Glutamatergic neuron (in vitro differentiated cells): ENCODE data around the gene VEGFA. TPM values are rescaled to one million over a fixed set of nuclear protein-coding genes. Genes with fewer than 3 reads are reported as not detected.

Experiments used
- DNase-seq: peaks from one replicate; pipeline ENCODE4 v3.0.0; 2022
- H3K27ac Mint-ChIP-seq: one replicate; pipeline ENCODE4 v1.8.0; 2020; ENCODE audit warnings: mild to moderate bottlenecking, mixed read lengths, inconsistent platforms; ENCODE audit not compliant: unreplicated experiment
- H3K27me3 Mint-ChIP-seq: one replicate; pipeline ENCODE4 v1.8.0; 2020; ENCODE audit warnings: mild to moderate bottlenecking, moderate library complexity, mixed read lengths, inconsistent platforms; ENCODE audit not compliant: unreplicated experiment
- H3K36me3 Mint-ChIP-seq: one replicate; pipeline ENCODE4 v1.8.0; 2020; ENCODE audit warnings: mild to moderate bottlenecking, mixed read lengths, inconsistent platforms; ENCODE audit not compliant: unreplicated experiment
- H3K4me1 Mint-ChIP-seq: one replicate; pipeline ENCODE4 v1.8.0; 2020; ENCODE audit warnings: mild to moderate bottlenecking, low read depth, mixed read lengths, inconsistent platforms; ENCODE audit not compliant: unreplicated experiment
- H3K4me3 Mint-ChIP-seq: one replicate; pipeline ENCODE4 v1.8.0; 2020; ENCODE audit warnings: mild to moderate bottlenecking, mixed read lengths, inconsistent platforms; ENCODE audit not compliant: unreplicated experiment
- H3K9me3 Mint-ChIP-seq: one replicate; pipeline ENCODE4 v1.8.0; 2020; ENCODE audit warnings: mild to moderate bottlenecking, moderate library complexity, mixed read lengths, inconsistent platforms; ENCODE audit not compliant: unreplicated experiment
- CTCF ChIP-seq: fragments of 200-600 bp; sonication (generic); IDR thresholded peaks from one replicate; pipeline ENCODE4 v1.5.0; 2021; ENCODE audit not compliant: partially characterized antibody, unreplicated experiment
- total RNA-seq: library from RNA; stranded (reverse); fragmentation: NEBNext Ultra II Directional; extraction: Animal tissue kit (Norgen Biotek cat#: 25700); gene quantifications from one replicate; pipeline ENCODE4 v1.2.1, GENCODE V29; 2021; ENCODE audit not compliant: unreplicated experiment

Gene VEGFA
- total RNA-seq, 1 donor from 2014 or later, result 21.6 TPM

- H3K36me3 Mint-ChIP-seq, result no peaks in the 10 kb centered on the region
- H3K9me3 Mint-ChIP-seq, result peaks cover 6% of the 10 kb centered on the region
- TF ChIP-seq CTCF, result no peak
- peaks cover 9% of the 10 kb centered on the region for H3K4me1 Mint-ChIP-seq
- DNase-seq, result peak; percentile 51
- H3K27me3 Mint-ChIP-seq, result peaks cover 17% of the 10 kb centered on the region
- H3K4me3 Mint-ChIP-seq, result peak overlapping the region; percentile 88
- peak overlapping the region; percentile 72 for H3K27ac Mint-ChIP-seq
These were observed 2.1 kb downstream of the VEGFA start for GRCh38 chr6:43771858-43772680.

- DNase-seq, result no peak
- peak overlapping the region; percentile 88 for H3K4me3 Mint-ChIP-seq
- peaks cover 19% of the 10 kb centered on the region for H3K27me3 Mint-ChIP-seq
- TF ChIP-seq CTCF, result no peak
- peak overlapping the region; percentile 72 for H3K27ac Mint-ChIP-seq
- H3K9me3 Mint-ChIP-seq, result peaks cover 6% of the 10 kb centered on the region
- H3K36me3 Mint-ChIP-seq, result no peaks in the 10 kb centered on the region
- peaks cover 9% of the 10 kb centered on the region for H3K4me1 Mint-ChIP-seq
These were observed 2.7 kb downstream of the VEGFA start for GRCh38 chr6:43772681-43773049.

GRCh38 chr6:43773050-43773979, 3.3 kb downstream of the VEGFA start:
- DNase-seq, result no peak
- peak overlapping the region; percentile 88 for H3K4me3 Mint-ChIP-seq
- H3K36me3 Mint-ChIP-seq, result no peaks in the 10 kb centered on the region
- no peak overlapping the region for H3K27ac Mint-ChIP-seq
- peaks cover 9% of the 10 kb centered on the region for H3K4me1 Mint-ChIP-seq
- H3K27me3 Mint-ChIP-seq, result peaks cover 19% of the 10 kb centered on the region
- TF ChIP-seq CTCF, result peak; percentile 55
- H3K9me3 Mint-ChIP-seq, result peaks cover 6% of the 10 kb centered on the region

- DNase-seq, result no peak
- Mint-ChIP-seq H3K4me3 (no peak overlapping the region), H3K4me1 (peaks cover 8% of the 10 kb centered on the region), H3K27ac (no peak overlapping the region), H3K27me3 (peaks cover 21% of the 10 kb centered on the region), H3K36me3 (no peaks in the 10 kb centered on the region), H3K9me3 (peaks cover 6% of the 10 kb centered on the region)
- TF ChIP-seq CTCF, result no peak
These were observed 4.2 kb downstream of the VEGFA start for GRCh38 chr6:43773980-43774775.
